ENCODE results near the gene RAB36.

RAB36 gene

DNA sequence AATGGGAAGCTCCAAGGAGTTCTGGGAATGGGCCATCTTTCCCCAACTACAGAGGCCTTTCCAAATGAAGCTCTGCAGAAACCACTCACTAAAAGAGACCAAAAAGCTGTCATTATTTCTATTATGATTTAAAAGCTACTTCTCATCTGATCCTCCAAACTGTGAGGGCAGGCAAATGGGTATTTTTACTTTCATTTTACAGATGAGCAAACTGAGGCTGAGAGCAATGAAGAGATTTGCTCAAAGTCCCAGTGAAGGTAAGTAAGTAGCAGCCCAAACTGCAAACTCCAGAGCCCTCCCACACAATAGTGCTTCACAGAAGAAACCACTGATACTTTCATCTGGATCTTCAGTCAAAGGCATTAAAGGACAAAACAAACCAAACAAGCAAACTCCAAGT is 4.9 kb upstream of the RAB36 start:
- DNase-seq: no peak

DNA sequence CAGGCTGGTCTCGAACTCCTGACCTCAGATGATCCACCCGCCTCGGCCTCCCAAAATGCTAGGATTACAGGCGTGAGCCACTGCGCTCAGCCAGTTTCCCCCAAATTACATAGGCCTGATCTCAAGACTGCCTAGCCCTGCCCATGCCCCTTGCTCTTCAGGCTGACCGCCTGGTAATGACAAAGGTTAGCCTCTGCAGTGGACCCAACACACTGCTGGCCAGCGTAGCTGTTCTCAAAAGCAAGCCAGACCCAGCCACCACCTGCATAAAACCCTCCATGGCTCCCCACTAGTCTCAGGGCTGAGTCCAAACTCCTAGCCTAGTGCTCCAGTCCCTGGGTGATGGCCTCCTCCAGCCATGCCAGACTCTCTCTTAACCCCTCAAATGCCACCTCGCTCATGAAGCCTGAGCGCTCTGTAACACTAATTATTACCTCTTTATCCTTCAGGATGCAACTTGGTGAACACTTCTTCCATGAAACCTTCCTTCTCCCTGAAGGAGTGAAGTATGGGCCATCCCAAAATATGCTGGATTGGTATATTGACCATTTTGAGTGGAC is 2.7 kb upstream of the RAB36 start:
- DNase-seq: no peak

DNA sequence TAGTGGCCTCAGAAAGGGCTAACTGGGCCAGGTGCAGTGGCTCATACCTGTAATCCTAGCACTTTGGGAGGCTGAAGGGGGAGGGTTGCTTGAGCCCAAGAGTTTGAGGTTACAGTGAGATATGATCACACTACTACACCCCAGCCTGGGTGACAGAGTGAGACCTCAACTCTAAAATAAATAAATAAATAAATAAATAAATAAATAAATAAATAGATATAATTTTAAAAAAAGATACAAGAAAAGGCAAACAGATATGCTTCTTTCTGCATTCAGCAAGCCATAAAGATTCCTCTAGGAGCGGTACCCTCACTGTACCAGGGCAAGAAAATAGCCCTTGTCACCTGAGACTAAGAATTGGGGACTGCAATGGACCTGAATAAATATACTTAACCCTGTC is 2.2 kb upstream of the RAB36 start:
- no peak for DNase-seq

DNA sequence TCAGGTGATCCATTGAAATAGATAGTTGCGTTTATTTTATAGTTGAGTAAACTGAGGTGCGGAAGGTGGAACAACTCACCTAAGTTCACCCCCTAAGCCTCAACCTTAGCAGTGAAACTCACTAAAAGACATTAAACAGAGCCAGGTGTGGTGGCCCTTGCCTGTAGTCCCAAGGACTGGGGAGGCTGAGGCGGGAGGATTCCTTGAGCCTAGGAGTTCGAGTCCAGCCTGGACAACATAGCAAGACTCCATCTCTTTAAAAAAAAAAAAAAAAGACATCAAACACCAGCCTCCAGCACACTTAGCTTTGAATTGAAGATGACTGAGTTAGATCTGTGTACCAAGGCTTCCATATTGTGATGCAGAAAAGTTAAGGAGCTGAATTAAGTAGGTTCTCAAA is 845 bp upstream of the RAB36 start:
- no peak for DNase-seq

DNA sequence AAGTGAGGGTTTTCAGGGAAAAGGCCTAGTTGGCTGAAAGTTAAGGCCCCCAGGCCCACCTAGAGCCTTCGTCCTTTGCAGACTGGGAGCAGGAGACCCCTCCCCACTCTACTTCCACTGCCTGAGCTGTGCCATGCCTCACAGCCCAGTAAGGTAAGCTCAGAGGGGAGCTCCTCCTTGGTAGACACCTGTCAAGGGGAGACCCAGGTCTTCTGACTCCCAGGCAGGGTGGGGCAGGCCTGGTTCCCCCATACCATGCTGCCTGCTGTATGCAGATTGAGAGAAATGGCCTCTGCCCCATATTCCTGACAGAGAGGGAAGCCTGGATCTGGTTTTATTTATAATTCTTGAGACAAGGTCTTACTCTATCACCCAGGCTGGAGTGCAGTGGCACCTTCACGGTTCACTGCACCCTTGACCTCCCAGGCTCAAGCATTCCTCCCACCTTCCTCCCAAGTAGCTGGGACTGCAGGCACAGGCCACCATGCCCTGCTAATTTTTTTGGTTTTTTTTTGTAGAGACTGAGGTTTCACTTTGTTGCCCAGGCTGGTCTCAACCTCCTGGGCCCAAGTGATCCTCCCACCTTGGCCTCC is 697 bp downstream of the RAB36 start:
- no peak for DNase-seq

DNA sequence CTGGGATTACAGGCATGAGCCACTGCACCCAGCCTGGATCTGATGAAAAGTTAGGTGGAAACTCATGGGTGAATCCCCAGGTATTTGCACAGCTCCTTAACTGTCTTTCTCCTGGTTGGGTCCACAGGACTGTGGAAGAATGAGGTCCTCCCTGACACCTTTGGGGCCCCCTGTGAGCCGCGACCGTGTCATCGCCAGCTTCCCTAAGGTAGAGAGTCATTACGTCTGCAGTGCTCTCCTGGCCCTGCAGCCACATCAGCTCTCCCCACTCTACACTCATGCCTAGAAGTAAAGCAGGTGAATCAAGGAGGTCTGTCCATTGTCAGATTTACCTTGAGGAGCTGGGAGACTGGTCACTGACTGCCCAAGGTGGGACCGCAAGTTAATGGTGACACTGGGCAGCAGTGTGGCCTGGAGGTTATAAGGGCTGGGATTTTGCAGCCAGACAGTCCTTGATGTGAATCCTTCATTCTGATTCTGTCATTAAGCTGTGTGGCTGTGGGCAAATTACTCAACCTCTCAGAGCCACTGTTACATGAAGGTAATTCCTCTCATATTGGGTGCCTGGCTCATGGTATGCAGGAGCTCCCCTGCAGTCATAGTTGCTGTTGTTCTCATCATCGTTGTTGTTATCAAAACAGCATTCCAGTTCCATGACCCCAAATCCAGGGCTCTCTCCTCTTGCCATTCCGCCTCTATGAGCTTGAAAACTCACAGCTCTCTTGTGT is 1.4 kb downstream of the RAB36 start:
- no peak for DNase-seq

DNA sequence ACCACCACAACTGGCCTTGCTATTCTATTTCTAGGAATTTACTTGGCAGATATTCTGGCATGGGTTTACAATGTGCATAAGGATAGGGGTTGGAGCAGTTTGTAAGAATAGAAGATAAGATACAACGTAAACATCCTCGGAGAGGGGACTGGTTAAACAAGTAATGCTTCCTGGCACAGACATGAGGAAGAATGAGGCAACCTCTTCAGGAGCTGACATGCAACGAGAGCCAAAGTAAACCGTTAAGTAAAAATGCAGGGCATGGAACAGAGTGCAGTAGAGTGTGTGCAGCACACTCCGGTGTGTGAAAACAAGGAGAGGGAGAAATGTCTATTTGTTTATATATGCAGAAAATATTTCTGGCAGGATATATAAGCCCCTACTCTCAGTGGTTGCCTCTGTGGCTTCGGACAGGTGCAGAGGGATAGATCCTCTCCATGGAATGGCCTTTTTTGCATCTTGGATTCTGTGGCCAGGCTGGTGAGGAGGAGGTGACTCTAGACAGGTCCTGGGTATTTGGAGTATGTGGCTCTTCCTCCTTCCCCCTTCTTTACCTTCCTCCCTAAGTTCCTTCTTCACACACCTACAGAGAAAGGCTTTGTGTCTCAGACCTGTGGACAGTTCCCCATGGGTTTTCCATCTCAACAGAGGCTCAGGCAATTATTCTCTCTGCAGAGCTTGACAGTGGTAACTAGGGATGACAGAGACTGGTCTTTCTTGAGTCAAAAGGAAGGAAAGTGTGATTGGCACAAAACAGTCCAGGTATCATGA is 2.5 kb downstream of the RAB36 start:
- no peak for DNase-seq

DNA sequence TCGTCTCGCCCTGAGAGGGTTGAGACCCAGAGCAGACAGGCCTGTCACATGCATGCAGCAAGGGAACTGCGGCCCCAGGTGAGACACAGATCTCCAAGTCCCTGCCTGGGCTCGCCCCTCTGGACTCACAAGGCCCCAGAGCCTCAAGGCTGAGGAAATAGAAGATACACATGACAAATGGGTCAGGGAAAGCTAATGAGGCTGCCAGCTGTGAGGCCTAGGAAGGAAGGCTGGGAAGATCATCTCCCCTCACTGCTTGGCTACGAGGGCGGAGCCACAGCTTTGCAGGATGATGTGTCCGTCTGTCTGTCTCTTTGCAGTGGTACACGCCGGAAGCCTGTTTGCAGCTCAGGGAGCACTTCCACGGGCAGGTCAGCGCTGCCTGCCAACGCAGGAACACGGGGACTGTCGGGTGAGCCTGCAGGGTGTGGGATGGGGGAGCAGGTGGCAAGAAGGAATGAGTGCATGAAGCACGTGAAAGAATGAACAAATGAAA is 4.5 kb downstream of the RAB36 start:
- no peak for DNase-seq

DNA sequence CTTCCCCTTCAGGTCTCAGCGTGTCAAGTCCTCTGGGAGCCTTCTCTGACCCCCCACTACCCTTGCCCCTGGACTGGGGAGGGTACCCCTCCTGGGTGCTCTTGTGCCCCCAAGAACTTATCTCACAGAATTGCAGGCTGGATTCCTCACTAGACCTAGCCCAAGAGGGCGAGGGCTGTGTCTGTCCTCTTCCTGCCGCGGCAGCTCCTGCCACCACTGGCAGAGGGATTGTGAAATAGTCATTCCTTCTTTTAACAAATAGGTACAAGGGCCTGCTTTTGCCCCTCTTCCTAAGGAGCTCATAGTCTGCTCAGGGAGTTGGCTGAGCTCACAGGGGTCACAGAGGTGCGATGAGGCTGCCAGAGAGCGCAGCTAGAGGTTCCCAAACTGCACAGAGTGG is 5.5 kb downstream of the RAB36 start:
- DNase-seq: no peak

DNA sequence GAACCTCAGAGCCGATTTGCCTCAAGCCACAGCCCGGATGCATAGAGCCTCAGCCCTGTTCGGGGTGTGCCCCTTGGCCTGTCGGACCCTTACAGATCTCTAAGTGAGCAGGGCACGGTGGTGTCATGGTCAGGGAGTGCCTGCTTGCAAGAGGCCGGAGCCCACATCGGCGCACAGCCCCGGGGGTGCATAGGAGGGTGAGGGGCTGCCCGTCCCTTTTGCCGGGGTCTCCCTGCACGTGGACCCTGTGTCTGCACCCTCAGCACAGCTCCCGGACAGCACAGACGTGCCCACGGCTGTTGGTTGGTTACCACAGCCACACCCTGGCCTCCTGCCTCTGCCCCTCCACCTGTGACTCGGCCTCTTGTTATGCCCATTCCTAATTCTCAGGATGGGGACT is 6.5 kb downstream of the RAB36 start:
- DNase-seq: no peak

DNA sequence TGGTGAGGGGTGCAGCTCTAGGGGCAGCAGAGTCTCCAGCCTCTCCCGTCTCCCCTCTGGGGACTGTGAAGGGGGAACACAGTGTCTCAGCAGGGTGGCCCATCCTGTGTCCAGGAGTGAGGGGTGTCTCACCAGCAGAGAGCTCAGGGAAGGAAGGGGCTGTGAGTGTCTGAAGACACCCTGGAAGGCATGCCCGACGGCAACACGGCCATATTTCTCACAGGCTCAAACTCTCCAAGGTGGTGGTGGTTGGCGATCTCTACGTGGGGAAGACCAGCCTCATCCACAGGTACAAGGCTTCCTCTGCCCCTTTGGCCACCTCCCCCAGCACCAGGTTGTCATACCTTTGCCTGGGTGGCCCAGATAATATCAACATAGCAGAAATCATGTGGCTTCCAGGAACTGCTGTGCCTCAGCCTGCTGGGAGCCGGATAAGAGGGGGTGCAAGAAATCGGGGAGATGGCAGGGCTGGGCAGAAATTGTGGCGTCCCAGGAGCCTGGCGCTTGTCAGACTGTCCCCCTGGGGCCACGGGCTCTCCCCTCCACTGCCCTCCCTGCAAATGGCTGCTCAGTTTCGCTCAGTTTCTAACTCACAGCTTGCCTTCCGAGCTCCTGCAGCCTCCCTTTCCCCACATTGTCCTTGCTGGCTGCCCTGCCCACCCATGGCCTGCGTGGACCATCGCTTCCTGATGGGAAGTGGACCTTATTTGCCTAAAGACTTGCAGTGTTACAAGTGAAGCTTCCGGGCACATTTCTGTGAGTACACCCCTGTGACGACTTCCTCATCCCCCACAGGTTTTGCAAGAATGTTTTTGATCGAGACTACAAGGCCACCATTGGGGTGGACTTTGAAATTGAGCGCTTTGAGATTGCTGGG is 7.2 kb downstream of the RAB36 start:
- DNase-seq: peak; percentile 73 to 74

DNA sequence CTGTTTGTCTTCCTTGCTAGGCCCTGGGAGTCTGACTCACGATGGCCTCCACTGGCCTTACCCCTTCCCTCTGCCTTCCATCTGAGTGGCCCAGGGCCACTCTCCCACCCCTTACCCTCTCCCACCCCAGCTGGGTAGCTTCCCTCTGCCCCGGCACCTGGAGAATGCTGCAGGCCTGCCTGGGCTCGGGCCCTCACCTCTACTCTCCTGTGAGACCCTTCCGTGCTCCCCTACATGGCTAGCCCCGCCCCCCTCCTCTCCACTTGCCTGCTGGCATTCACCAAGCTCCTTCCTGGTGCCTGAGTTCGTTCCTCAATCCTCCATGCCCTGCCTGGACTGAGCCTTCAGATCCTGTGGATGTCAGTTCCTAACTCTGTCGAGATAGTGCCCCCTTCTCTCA is 8.7 kb downstream of the RAB36 start:
- no peak for DNase-seq

DNA sequence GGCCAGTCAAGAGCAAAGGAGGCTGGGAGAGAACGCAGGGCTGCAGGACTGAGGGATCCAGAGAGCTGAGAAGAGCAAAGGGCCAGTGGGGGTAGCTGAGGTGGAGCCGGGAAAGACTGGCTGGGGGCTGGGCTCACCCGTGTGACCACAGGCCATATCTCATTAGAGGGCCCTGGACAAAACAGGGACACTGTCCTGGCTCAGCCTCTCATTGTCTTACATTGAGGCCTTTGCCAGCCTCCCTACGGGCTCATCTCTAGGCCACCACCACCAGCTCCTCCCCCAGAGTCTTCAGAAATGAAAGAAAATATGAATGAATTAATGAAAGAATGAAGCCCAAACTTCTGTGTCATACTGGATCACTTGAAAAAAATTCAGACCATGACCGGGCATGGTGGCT is 9.2 kb downstream of the RAB36 start:
- DNase-seq: no peak

DNA sequence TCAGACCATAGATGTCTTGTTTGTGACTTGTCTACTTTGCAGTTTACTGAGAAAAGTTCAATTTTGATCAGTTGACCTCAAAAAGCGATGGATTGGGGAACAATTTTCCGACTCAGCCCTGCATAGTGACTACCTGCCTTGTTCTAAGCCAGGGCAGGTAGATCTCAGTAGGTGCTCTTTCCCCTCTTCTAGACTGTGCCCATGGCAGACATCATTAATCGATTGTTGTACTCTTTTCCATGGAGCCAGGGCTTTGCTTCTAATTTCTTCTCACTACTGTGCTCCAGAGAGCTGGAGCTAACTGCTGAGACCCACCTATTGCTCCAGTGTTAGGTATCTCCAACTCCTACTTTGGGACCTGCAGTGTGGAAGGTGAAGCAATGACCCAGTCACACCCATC is 9.9 kb downstream of the RAB36 start:
- DNase-seq: no peak

DNA sequence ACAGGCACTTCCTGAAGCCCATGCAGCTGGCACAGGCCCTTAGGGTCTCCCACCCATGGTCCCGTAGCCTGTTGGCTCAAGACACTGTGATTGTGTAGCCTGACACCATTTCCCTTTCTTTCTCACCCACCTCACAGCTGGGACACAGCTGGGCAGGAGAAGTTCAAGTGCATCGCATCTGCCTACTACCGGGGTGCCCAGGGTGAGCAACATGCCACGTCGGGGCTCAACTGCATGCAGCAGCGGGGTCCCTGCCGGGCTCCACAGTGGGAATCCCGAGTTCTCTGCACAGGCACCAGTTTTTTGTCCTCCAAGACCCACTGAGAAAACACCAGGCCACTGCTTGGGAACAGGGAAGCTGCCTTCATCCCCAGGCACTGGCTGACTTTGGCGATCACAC is 10.6 kb downstream of the RAB36 start:
- no peak for DNase-seq

DNA sequence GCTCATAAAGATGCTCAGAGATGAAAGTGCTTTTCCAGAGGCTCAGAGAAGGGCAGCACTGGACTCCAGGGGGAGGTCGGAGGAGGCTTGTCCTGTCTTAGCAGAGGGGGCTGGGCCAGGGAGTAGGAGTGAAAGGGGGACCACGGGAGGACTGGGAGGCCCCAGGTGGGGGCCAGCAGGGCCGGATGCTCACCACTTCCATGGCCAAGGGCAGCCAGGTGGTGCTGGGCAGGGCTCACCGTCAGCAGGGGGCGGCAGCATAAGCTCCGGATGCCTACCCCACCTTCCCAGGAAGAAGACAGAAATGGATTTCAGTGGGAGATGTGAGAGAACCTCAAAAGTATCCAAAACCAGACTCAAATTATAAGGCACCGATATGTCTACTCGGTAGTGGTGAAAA is 11.0 kb downstream of the RAB36 start:
- DNase-seq: no peak

DNA sequence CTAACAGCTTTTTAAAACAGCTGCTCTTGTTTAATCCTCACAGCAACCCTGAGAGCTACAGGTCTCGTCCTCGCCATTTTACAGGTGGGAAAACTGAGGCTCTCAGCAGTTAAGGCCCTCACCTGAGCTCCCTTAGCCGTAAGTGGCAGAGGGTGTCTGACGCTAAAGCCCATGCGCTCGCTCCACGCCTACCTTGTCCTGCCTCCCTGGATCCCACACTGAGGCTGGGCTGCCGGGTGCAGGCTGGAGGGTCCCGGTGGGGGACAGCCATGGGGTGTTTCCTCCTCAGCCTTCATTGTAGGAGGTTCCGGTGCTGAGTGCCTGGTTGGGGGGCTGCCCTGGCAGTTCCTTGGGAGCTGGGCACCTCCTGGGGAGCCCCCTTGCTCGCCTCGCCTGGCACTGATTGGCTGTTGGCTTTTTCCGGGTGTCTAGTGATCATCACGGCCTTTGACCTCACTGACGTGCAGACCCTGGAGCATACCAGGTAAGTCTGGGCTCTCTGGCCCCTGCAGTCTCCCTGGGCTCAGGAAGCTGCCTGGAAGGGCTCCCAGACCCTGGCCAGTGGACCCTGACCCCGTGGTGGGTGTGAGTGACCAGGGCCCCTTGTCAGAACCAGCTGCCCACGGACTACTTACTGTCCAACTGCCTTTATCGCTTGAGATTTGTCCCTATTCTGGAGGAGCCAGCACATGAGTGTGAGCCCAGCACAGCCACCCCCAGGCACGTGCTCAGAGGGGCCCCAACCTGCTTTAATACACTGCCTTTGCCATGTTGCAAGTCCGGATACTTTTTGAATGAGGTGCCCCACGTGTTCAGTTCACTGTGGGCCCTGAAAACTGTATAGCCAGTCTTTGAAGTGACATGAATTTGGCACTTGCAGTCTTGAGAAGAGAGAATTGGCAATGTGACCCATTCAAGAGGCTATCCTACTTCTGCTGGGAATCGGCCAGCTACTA is 12.6 kb downstream of the RAB36 start:
- no peak for DNase-seq

DNA sequence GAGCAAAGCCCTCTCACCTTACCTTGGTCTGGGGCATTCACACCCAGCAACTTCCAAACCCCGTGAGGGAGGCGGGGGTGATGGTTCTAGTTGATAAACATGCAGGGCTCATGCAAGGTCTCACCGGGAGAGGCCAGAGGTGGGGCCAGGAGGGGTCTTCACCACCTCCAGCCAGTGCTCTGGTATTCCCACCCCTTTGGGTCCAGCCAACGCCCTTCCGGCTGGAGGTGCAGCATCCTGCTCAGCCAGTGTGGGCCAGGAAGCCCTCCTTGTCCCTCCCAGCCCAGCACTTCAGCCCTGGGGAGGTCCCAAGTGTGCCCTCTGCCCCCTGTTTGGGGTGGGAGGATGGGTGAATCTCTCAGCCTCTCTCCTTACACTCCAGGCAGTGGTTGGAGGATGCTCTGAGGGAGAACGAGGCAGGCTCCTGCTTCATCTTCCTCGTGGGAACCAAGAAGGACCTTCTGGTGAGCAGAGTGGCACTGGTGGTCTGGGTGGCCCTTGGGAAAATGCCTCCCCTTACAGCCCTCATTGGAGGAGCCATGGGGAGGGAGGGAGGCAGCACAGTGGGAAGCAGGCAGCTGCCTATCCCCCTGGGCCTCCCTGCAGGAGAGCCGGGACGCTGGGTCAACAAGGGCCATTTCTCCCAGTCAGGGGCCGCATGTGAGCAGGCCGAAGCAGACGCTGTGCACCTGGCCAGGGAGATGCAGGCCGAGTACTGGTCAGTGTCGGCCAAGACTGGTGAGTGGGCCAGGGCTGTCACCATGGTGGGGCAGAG is 13.4 kb downstream of the RAB36 start:
- no peak for DNase-seq

DNA sequence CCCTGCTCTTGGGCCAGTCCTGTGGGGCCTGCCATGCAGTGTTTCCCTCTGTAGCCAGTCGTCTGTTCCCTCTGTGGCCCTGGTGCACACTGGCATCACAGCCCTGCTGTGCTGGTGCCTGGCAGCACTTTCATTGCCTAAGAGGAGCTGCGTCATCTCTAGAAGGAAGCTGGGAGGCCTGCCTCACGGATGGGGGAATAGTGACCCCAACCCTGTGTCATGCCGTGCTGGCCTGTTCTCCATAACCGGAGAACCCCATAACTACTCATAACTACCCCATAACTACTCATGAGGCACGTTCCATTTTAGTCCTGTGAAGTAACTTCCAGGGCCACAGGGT is 14.0 kb downstream of the RAB36 start:
- DNase-seq: no peak

DNA sequence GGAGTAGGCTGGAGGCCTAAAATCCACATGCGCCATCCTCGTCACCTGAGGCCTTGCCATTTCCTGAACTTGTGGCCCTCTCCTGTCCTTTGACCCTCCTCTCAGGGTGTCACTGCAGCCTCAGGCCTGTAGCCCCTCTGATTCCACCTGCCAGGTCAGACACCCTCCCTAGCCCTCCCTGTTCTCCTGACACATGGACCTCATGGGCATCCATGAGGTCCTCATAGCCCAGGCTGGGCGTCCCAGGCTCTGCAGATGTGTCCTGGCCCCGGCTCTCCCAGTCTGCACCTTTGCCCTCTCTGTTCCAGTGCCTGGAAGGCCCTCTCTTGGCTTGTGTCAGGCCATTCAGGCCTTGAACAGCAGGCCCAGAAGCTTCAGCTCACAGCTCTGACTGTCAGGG is 15.8 kb downstream of the RAB36 start:
- no peak for DNase-seq

DNA sequence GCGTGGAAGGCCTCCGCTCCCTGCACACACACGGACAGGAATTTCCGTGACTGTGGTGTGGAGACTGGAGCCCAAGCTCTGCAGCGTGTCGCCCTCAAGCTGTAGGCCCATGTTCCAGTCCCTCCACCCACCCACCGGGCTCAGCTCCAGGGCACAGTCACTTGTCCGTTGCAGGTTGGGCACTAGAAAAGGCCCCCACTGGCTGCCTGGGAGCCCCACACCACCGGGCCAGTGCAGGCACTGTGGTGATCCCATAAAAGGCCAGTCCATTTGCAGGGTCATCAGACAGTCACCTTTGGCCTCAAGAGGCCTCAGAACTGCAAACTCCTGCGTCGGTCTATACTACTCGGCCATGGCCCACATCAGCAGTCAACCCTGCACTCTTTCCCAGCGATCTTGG is 16.3 kb downstream of the RAB36 start:
- no peak for DNase-seq

All from inflammatory macrophage treated with lipopolysaccharide for 1 hour (primary cell).